Neural progenitor cell (in vitro differentiated cells): ENCODE results near the gene IDUA.

ENCODE experiments used
- EZH2phosphoT487 ChIP-seq: fragments of 200-600 bp; sonication (generic); IDR thresholded peaks from 2 replicates; pipeline ENCODE4 v1.6.1; 2017; ENCODE audit warnings: antibody characterized with exemption
- TF ChIP-seq, protein P1 (sequence below): fragments of 200-600 bp; sonication (generic); IDR thresholded peaks from 2 replicates; pipeline ENCODE4 v1.5.1; 2017; ENCODE audit warnings: antibody characterized with exemption, mild to moderate bottlenecking

DNA sequence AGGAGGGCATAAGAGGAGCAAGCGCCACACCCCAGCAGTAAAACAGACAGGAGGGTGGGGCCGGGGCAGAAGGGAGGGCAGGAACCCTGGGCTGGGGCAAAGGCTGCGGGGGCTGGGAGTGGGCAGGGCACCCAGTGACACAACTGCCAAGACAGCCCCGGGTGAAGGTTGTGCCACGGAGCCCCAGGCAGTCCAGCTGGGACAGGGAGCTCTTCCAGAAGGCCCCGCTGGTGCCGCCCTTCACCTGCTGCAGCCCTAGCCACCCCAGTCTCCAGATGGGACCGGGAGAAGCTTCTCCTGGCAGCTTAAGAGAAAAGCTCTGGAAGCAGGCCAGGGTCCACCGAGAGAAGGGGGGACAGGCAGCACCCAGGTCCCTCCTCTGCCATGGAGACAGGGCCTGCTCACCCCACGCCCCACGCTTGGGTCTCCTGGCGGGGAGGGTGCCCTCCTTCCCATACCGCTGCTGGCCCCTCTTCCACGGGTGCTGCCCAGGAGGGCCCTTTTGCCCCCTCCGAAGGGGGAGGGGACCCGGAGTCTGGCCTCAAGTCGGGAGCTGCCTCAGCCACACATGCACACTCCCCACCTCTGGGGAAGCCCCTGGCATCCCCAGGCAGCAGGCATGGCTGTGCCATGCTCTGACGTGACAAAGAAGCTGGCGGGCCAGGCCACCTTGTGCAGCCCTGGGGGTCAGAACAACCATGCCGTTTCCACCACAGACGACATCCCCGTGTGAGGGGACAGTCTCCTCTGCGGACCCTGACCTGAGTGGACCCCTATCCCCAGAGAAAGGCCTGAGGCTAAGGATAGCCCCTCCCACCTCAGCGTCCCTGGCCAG is 15.0 kb upstream of the IDUA start:
- TF ChIP-seq, protein P1, sequence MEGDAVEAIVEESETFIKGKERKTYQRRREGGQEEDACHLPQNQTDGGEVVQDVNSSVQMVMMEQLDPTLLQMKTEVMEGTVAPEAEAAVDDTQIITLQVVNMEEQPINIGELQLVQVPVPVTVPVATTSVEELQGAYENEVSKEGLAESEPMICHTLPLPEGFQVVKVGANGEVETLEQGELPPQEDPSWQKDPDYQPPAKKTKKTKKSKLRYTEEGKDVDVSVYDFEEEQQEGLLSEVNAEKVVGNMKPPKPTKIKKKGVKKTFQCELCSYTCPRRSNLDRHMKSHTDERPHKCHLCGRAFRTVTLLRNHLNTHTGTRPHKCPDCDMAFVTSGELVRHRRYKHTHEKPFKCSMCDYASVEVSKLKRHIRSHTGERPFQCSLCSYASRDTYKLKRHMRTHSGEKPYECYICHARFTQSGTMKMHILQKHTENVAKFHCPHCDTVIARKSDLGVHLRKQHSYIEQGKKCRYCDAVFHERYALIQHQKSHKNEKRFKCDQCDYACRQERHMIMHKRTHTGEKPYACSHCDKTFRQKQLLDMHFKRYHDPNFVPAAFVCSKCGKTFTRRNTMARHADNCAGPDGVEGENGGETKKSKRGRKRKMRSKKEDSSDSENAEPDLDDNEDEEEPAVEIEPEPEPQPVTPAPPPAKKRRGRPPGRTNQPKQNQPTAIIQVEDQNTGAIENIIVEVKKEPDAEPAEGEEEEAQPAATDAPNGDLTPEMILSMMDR: no peak
- TF ChIP-seq EZH2phosphoT487: no peak
